Measurements from ENCODE around the gene TMEM151B. TPM values are rescaled to one million over a fixed set of nuclear protein-coding genes. Genes with fewer than 3 reads are reported as not detected.

TMEM151B gene
- total RNA-seq, 4 donors from 2014 or later, result not detected

- Histone ChIP-seq H3K36me3 (no peaks in the 10 kb centered on the region), H3K9me3 (no peaks in the 10 kb centered on the region), H3K27me3 (peaks cover 0 to 86% (median 0%) of the 10 kb centered on the region in 4 donors), H3K27ac (no peak overlapping the region), H3K4me3 (no peak overlapping the region), H3K4me1 (peaks cover 8 to 15% (median 10%) of the 10 kb centered on the region in 3 donors)
- WGBS, 2 donors, result 43 to 60% methylated on average over 1 to 3 of the region's 3 CpGs
- TF ChIP-seq CTCF (IDR thresholded peaks at IDR 0.05) (no peak), POLR2A (IDR thresholded peaks at IDR 0.05) (no peak)
- intact Hi-C loops (cut with DNase I), result no loop called here
- DNase-seq, result no peak
Observed at GRCh38 chr6:44278315-44278714, 8.1 kb downstream of the TMEM151B start.

- Histone ChIP-seq H3K9me3 (no peaks in the 10 kb centered on the region), H3K27ac (no peak overlapping the region), H3K36me3 (no peaks in the 10 kb centered on the region), H3K4me3 (no peak overlapping the region), H3K4me1 (peaks cover 8 to 15% (median 10%) of the 10 kb centered on the region in 3 donors), H3K27me3 (peaks cover 0 to 80% (median 0%) of the 10 kb centered on the region in 4 donors)
- WGBS, 2 donors, result 40 to 59% methylated on average over 6 of the region's 9 CpGs
- no peak for DNase-seq
- TF ChIP-seq POLR2A (IDR thresholded peaks at IDR 0.05) (no peak), CTCF (IDR thresholded peaks at IDR 0.05) (no peak)
- intact Hi-C loops (cut with DNase I), result no loop called here
Observed at GRCh38 chr6:44278774-44279697, 8.8 kb downstream of the TMEM151B start.

- no peak overlapping the region for H3K27ac ChIP-seq
- no peak for DNase-seq
- 52 to 53% methylated on average over 2 of the region's 2 CpGs for WGBS, 2 donors
- H3K4me3 ChIP-seq, result no peak overlapping the region
- H3K36me3 ChIP-seq, result no peaks in the 10 kb centered on the region
- TF ChIP-seq CTCF (IDR thresholded peaks at IDR 0.05) (no peak), POLR2A (IDR thresholded peaks at IDR 0.05) (no peak)
- H3K4me1 ChIP-seq, result no peaks in the 10 kb centered on the region
- H3K27me3 ChIP-seq, result peaks cover 0 to 74% (median 0%) of the 10 kb centered on the region in 4 donors
- no peaks in the 10 kb centered on the region for H3K9me3 ChIP-seq
- intact Hi-C loops (cut with DNase I), result no loop called here
Observed at GRCh38 chr6:44284121-44284520, 13.9 kb downstream of the TMEM151B start.

GRCh38 chr6:44284867-44285266, 14.6 kb downstream of the TMEM151B start:
- 67 to 69% methylated on average over 4 of the region's 4 CpGs for WGBS, 2 donors
- Histone ChIP-seq H3K9me3 (no peaks in the 10 kb centered on the region), H3K27ac (no peak overlapping the region), H3K27me3 (peaks cover 0 to 75% (median 0%) of the 10 kb centered on the region in 4 donors), H3K36me3 (no peaks in the 10 kb centered on the region), H3K4me1 (no peaks in the 10 kb centered on the region), H3K4me3 (no peak overlapping the region)
- TF ChIP-seq POLR2A (IDR thresholded peaks at IDR 0.05) (no peak), CTCF (IDR thresholded peaks at IDR 0.05) (no peak)
- intact Hi-C loops (cut with DNase I), result no loop called here
- DNase-seq, result no peak

- H3K4me1 ChIP-seq, result no peaks in the 10 kb centered on the region
- H3K27me3 ChIP-seq, result peaks cover 0 to 76% (median 0%) of the 10 kb centered on the region in 4 donors
- no peaks in the 10 kb centered on the region for H3K36me3 ChIP-seq
- WGBS, 2 donors, result 50 to 60% methylated on average over 7 to 9 of the region's 25 CpGs
- no peak overlapping the region for H3K4me3 ChIP-seq
- no peaks in the 10 kb centered on the region for H3K9me3 ChIP-seq
- no peak overlapping the region for H3K27ac ChIP-seq
- DNase-seq, result no peak
- intact Hi-C loops (cut with DNase I), result no loop called here
- TF ChIP-seq CTCF (IDR thresholded peaks at IDR 0.05) (no peak), POLR2A (IDR thresholded peaks at IDR 0.05) (no peak)
Observed at GRCh38 chr6:44285552-44286284, 15.5 kb downstream of the TMEM151B start.
